Measurements from ENCODE around the gene ANKRD29.

The ANKRD29 gene

GRCh38 chr18:23684515-23685197, 21.9 kb upstream of the ANKRD29 start:
- no peak for DNase-seq

- no peak for DNase-seq
Measured at GRCh38 chr18:23683671-23684070, 21.0 kb upstream of the ANKRD29 start.

- DNase-seq, result no peak
Measured at GRCh38 chr18:23683155-23683554, 20.4 kb upstream of the ANKRD29 start.

- DNase-seq, result no peak
Measured at GRCh38 chr18:23682472-23682871, 19.8 kb upstream of the ANKRD29 start.

- no peak for DNase-seq
Measured at GRCh38 chr18:23682045-23682444, 19.3 kb upstream of the ANKRD29 start.

- no peak for DNase-seq
Measured at GRCh38 chr18:23675896-23676295, 13.2 kb upstream of the ANKRD29 start.

- no peak for DNase-seq
Measured at GRCh38 chr18:23675236-23675635, 12.5 kb upstream of the ANKRD29 start.

GRCh38 chr18:23673725-23674124, 11.0 kb upstream of the ANKRD29 start:
- no peak for DNase-seq

- DNase-seq, result no peak
Measured at GRCh38 chr18:23671564-23671963, 8.9 kb upstream of the ANKRD29 start.

- no peak for DNase-seq
Measured at GRCh38 chr18:23669804-23670405, 7.2 kb upstream of the ANKRD29 start.

- no peak for DNase-seq
Measured at GRCh38 chr18:23669202-23669766, 6.6 kb upstream of the ANKRD29 start.

GRCh38 chr18:23668731-23669130, 6.0 kb upstream of the ANKRD29 start:
- DNase-seq, result no peak

GRCh38 chr18:23667114-23667513, 4.4 kb upstream of the ANKRD29 start:
- DNase-seq, result no peak

- no peak for DNase-seq
Measured at GRCh38 chr18:23664674-23665073, 2.0 kb upstream of the ANKRD29 start.

GRCh38 chr18:23661735-23662308, 889 bp downstream of the ANKRD29 start:
- no peak for DNase-seq

- DNase-seq, result no peak
Measured at GRCh38 chr18:23658285-23658684, 4.4 kb downstream of the ANKRD29 start.

GRCh38 chr18:23652232-23652631, 10.5 kb downstream of the ANKRD29 start:
- DNase-seq, result no peak

- DNase-seq, result no peak
Measured at GRCh38 chr18:23650968-23651927, 11.5 kb downstream of the ANKRD29 start.

- no peak for DNase-seq
Measured at GRCh38 chr18:23648940-23649607, 13.6 kb downstream of the ANKRD29 start.

- no peak for DNase-seq
Measured at GRCh38 chr18:23648456-23648855, 14.3 kb downstream of the ANKRD29 start.

GRCh38 chr18:23646282-23646681, 16.4 kb downstream of the ANKRD29 start:
- DNase-seq, result no peak

- DNase-seq, result no peak
Measured at GRCh38 chr18:23645568-23646175, 17.0 kb downstream of the ANKRD29 start.
